SU-DHL-6 (cell line): Measurements from ENCODE around the gene PDIA5.

ENCODE experiments used
- EZH2phosphoT487 ChIP-seq: fragments of 200-600 bp; sonication (generic), shearing (Covaris generic); conservative IDR thresholded peaks from 2 replicates; pipeline ENCODE4 v1.6.1; 2018; ENCODE audit warnings: mild to moderate bottlenecking, antibody characterized with exemption, low read length, moderate library complexity, mixed read lengths
- TF ChIP-seq, protein P1 (sequence below): fragments of 200-600 bp; sonication (generic); IDR thresholded peaks from one replicate; pipeline ENCODE4 v1.5.1; 2017; ENCODE audit warnings: antibody characterized with exemption, mild to moderate bottlenecking, low read length, moderate library complexity; ENCODE audit not compliant: insufficient read depth, poor library complexity, severe bottlenecking

DNA sequence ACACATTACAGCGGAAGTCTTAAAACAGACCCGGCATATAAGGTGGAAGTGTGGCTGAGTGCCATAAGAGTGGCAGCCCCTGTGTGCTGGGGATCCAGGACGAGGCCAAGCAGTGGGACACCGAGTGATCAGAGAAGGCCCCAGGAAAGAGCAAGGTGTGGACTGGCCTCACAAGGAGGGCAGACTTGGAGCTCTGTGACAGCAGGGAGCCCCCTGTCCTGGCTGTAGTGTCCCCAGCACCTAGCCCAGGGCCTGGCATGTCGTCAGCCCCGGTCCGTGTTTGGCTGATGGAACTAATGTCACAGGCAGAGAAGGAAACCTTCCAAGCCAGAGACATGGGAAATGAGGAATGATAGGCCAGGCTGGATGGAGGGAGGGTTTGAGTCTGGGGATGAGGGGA, 4.8 kb downstream of the PDIA5 start:
- TF ChIP-seq, protein P1, sequence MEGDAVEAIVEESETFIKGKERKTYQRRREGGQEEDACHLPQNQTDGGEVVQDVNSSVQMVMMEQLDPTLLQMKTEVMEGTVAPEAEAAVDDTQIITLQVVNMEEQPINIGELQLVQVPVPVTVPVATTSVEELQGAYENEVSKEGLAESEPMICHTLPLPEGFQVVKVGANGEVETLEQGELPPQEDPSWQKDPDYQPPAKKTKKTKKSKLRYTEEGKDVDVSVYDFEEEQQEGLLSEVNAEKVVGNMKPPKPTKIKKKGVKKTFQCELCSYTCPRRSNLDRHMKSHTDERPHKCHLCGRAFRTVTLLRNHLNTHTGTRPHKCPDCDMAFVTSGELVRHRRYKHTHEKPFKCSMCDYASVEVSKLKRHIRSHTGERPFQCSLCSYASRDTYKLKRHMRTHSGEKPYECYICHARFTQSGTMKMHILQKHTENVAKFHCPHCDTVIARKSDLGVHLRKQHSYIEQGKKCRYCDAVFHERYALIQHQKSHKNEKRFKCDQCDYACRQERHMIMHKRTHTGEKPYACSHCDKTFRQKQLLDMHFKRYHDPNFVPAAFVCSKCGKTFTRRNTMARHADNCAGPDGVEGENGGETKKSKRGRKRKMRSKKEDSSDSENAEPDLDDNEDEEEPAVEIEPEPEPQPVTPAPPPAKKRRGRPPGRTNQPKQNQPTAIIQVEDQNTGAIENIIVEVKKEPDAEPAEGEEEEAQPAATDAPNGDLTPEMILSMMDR: no peak
- TF ChIP-seq EZH2phosphoT487: no peak
